ENCODE measurements around the gene STRBP. TPM values are rescaled to one million over a fixed set of nuclear protein-coding genes. Genes with fewer than 3 reads are reported as not detected.

Gene STRBP
- total RNA-seq, 1 experiment from 2014 or later = 39.9 TPM

DNA sequence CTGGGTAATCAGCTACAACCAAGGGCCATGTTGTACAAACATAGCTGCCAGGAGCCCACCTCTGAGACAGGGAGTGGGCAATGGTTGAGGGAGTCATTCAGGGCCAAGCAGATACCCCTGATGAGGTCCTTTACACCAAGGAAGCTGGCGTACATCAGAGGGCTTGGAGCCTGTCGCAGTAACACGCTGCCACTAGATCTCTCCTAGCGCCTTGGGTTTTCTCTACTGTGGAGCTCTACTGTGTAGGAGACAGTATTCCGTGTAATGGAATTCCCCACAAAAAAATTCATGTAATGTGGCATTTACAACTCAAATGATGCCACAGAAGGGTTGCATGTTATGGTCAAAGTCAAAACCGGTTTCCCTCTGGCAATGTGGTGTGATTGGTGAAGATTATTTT, 46.2 kb upstream of the STRBP start:
- H3K4me3 ChIP-seq = no peak overlapping the region
- no peaks in the 10 kb centered on the region for H4K20me1 ChIP-seq (ENCODE audit: insufficient read depth)
- ChIA-PET POLR2A (ENCODE audit: unreplicated experiment) (no interaction called here), CTCF (no interaction called here)
- intact Hi-C loops (cut with micrococcal nuclease; ENCODE audit: unreplicated experiment) = no loop called here
- no peaks in the 10 kb centered on the region; the same call in 1 of the 2 replicates for H3K9me2 ChIP-seq (ENCODE audit: insufficient read depth)
- H2AFZ ChIP-seq = no peak overlapping the region
- no peak for TF ChIP-seq EZH2 (IDR thresholded peaks at IDR 0.05; ENCODE audit: low read depth)
- TF ChIP-seq, protein P1, sequence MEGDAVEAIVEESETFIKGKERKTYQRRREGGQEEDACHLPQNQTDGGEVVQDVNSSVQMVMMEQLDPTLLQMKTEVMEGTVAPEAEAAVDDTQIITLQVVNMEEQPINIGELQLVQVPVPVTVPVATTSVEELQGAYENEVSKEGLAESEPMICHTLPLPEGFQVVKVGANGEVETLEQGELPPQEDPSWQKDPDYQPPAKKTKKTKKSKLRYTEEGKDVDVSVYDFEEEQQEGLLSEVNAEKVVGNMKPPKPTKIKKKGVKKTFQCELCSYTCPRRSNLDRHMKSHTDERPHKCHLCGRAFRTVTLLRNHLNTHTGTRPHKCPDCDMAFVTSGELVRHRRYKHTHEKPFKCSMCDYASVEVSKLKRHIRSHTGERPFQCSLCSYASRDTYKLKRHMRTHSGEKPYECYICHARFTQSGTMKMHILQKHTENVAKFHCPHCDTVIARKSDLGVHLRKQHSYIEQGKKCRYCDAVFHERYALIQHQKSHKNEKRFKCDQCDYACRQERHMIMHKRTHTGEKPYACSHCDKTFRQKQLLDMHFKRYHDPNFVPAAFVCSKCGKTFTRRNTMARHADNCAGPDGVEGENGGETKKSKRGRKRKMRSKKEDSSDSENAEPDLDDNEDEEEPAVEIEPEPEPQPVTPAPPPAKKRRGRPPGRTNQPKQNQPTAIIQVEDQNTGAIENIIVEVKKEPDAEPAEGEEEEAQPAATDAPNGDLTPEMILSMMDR (conservative IDR thresholded peaks at IDR 0.05) = no peak
- 0 out of 2 replicates have a peak, but pooled peaks cover 3% of the 10 kb centered on the region for H3K4me1 ChIP-seq (replicated peaks; ENCODE audit: insufficient read depth)
- H3K4me2 ChIP-seq = no peak overlapping the region
- H3K9me3 ChIP-seq (ENCODE audit: insufficient read depth, low read depth) = no peaks in the 10 kb centered on the region
- no peak overlapping the region for H3K27ac ChIP-seq
- DNase-seq = no peak
- H3K27me3 ChIP-seq (ENCODE audit: insufficient read depth, low read depth) = no peaks in the 10 kb centered on the region
- no TSS peak for BruUV-seq (replicated peaks)
- peaks cover 5% of the 10 kb centered on the region; the same call in 1 of the 2 replicates for H3F3A ChIP-seq (ENCODE audit: insufficient read depth, low read depth)
- H3K36me3 ChIP-seq (ENCODE audit: low read depth) = no peaks in the 10 kb centered on the region
- no peaks in the 10 kb centered on the region for H3K79me2 ChIP-seq (ENCODE audit: low read depth)

DNA sequence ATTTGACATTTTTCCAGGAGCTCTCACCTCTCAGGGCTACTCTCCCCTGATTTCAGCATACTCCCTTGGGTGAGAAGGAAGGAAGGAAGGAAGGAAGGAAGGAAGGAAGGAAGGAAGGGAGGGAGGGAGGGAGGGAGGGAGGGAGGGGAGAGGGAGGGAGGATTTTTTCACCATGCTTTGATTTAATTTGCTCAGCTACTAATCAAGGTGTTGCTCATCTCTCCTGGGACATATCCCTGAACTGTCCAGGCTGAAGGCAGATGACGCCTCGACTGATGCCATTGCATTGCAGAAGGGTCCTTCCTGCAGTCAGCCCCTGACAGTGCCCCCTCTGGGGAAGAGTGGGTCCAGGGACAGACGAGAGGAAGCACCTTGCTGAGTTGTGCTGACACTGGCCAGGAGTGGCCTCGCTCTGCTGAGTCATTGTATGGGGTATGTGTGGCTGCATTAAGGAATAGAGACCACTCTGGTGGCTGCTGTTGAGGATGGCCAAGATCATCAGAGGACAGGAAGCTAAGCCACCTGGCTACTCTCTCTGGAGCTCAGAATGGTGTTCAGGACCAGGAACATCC, 44.0 kb upstream of the STRBP start:
- DNase-seq = no peak
- H3K9me2 ChIP-seq (ENCODE audit: insufficient read depth) = no peaks in the 10 kb centered on the region; the same call in 1 of the 2 replicates
- no TSS peak for BruUV-seq (replicated peaks)
- no peak overlapping the region for H3K4me3 ChIP-seq
- H4K20me1 ChIP-seq (ENCODE audit: insufficient read depth) = no peaks in the 10 kb centered on the region
- H2AFZ ChIP-seq = no peak overlapping the region
- no peak overlapping the region for H3K4me2 ChIP-seq
- intact Hi-C loops (cut with micrococcal nuclease; ENCODE audit: unreplicated experiment) = no loop called here
- no peaks in the 10 kb centered on the region for H3K9me3 ChIP-seq (ENCODE audit: insufficient read depth, low read depth)
- H3K4me1 ChIP-seq (replicated peaks; ENCODE audit: insufficient read depth) = 0 out of 2 replicates have a peak, but pooled peaks cover 3% of the 10 kb centered on the region
- no peaks in the 10 kb centered on the region for H3K27me3 ChIP-seq (ENCODE audit: insufficient read depth, low read depth)
- H3F3A ChIP-seq (ENCODE audit: insufficient read depth, low read depth) = peaks cover 5% of the 10 kb centered on the region; the same call in 1 of the 2 replicates
- no peaks in the 10 kb centered on the region for H3K36me3 ChIP-seq (ENCODE audit: low read depth)
- no peak overlapping the region for H3K27ac ChIP-seq
- TF ChIP-seq EZH2 (IDR thresholded peaks at IDR 0.05; ENCODE audit: low read depth) = no peak
- TF ChIP-seq, protein P1 (conservative IDR thresholded peaks at IDR 0.05) = no peak
- H3K79me2 ChIP-seq (ENCODE audit: low read depth) = no peaks in the 10 kb centered on the region
- ChIA-PET POLR2A (ENCODE audit: unreplicated experiment) (no interaction called here), CTCF (no interaction called here)

DNA sequence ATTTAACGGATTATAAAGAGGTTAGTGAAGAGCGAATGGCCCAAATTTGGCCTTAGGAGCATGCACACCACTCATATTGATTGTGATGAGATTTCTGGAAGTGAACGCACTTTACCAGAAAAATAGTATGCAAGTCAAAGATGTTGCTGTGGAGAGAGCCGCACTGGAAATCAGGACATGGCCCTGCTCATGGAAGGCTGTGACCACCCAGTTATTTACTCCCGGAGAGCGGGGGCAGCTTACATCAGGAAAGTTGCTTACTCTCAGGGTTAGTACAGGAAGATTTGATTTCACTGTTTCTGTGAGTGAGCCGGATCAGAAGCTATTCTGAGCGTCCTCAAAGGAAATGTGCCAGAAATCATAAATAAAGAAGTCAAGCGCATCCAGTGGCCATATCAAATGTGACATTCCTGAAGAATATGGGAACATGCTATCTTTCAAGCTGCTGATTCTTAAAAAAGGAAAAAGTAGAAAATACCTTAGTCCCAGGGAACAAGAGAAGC, 42.9 kb upstream of the STRBP start:
- no peak overlapping the region for H3K27ac ChIP-seq
- H3K9me2 ChIP-seq (ENCODE audit: insufficient read depth) = no peaks in the 10 kb centered on the region; the same call in 1 of the 2 replicates
- no peaks in the 10 kb centered on the region for H3K79me2 ChIP-seq (ENCODE audit: low read depth)
- no peak for DNase-seq
- H3K27me3 ChIP-seq (ENCODE audit: insufficient read depth, low read depth) = no peaks in the 10 kb centered on the region
- intact Hi-C loops (cut with micrococcal nuclease; ENCODE audit: unreplicated experiment) = no loop called here
- H3K4me3 ChIP-seq = no peak overlapping the region
- ChIA-PET POLR2A (ENCODE audit: unreplicated experiment) (no interaction called here), CTCF (no interaction called here)
- H2AFZ ChIP-seq = no peak overlapping the region
- H3K4me2 ChIP-seq = no peak overlapping the region
- no TSS peak for BruUV-seq (replicated peaks)
- no peaks in the 10 kb centered on the region for H3K36me3 ChIP-seq (ENCODE audit: low read depth)
- peaks cover 5% of the 10 kb centered on the region; the same call in 1 of the 2 replicates for H3F3A ChIP-seq (ENCODE audit: insufficient read depth, low read depth)
- no peaks in the 10 kb centered on the region for H4K20me1 ChIP-seq (ENCODE audit: insufficient read depth)
- no peak for TF ChIP-seq EZH2 (IDR thresholded peaks at IDR 0.05; ENCODE audit: low read depth)
- TF ChIP-seq, protein P1 (conservative IDR thresholded peaks at IDR 0.05) = no peak
- H3K9me3 ChIP-seq (ENCODE audit: insufficient read depth, low read depth) = no peaks in the 10 kb centered on the region
- H3K4me1 ChIP-seq (replicated peaks; ENCODE audit: insufficient read depth) = 0 out of 2 replicates have a peak, but pooled peaks cover 3% of the 10 kb centered on the region

Data from PC-9 (cell line).